ENCODE results near the gene TRIM45. TPM values are rescaled to one million over a fixed set of nuclear protein-coding genes. Genes with fewer than 3 reads are reported as not detected.
"Not testable (repeated sequence)": the region's sequence is repeated elsewhere in the genome, so short reads cannot be mapped to it uniquely, and the experiment has no call there.

The TRIM45 gene, protein sequence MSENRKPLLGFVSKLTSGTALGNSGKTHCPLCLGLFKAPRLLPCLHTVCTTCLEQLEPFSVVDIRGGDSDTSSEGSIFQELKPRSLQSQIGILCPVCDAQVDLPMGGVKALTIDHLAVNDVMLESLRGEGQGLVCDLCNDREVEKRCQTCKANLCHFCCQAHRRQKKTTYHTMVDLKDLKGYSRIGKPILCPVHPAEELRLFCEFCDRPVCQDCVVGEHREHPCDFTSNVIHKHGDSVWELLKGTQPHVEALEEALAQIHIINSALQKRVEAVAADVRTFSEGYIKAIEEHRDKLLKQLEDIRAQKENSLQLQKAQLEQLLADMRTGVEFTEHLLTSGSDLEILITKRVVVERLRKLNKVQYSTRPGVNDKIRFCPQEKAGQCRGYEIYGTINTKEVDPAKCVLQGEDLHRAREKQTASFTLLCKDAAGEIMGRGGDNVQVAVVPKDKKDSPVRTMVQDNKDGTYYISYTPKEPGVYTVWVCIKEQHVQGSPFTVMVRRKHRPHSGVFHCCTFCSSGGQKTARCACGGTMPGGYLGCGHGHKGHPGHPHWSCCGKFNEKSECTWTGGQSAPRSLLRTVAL
- 0.67 TPM for polyA plus RNA-seq (2012; ENCODE audit: low read depth, missing spikeins)

GRCh38 chr1:117121589-117122329 is at the start of gene TRIM45:
Gene TRIM45 (minus strand): TSS chr1:117121749. CDS start chr1:117121201, 548 bp downstream.
- DNase-seq (ENCODE audit: insufficient read length, low spot score) (peak; percentile 73), FAIRE-seq (peak; percentile 78)
- TF ChIP-seq SPI1 (IDR thresholded peaks at IDR 0.05; ENCODE audit: low read depth, low read length) (no peak), POLR2AphosphoS5 (IDR thresholded peaks at IDR 0.05; ENCODE audit: low read depth, low read length) (no peak), POLR2A (IDR thresholded peaks at IDR 0.05; ENCODE audit: low read depth, low read length) (no peak), PAX5 (IDR thresholded peaks at IDR 0.05; ENCODE audit: insufficient read depth, low read length, severe bottlenecking) (no peak), TAF1 (IDR thresholded peaks at IDR 0.05; ENCODE audit: low read depth, low read length) (no peak), POU2F2 (IDR thresholded peaks at IDR 0.05; ENCODE audit: low read depth, low read length) (no peak)

- DNase-seq (ENCODE audit: insufficient read length, low spot score) (no peak), FAIRE-seq (no peak)
- TF ChIP-seq POU2F2 (IDR thresholded peaks at IDR 0.05; ENCODE audit: low read depth, low read length) (no peak), SPI1 (IDR thresholded peaks at IDR 0.05; ENCODE audit: low read depth, low read length) (no peak), TAF1 (IDR thresholded peaks at IDR 0.05; ENCODE audit: low read depth, low read length) (no peak), PAX5 (IDR thresholded peaks at IDR 0.05; ENCODE audit: insufficient read depth, low read length, severe bottlenecking) (no peak), POLR2A (IDR thresholded peaks at IDR 0.05; ENCODE audit: low read depth, low read length) (no peak), POLR2AphosphoS5 (IDR thresholded peaks at IDR 0.05; ENCODE audit: low read depth, low read length) (no peak)
These were observed 48.5 kb upstream of the TRIM45 start for GRCh38 chr1:117169871-117170596.

DNA sequence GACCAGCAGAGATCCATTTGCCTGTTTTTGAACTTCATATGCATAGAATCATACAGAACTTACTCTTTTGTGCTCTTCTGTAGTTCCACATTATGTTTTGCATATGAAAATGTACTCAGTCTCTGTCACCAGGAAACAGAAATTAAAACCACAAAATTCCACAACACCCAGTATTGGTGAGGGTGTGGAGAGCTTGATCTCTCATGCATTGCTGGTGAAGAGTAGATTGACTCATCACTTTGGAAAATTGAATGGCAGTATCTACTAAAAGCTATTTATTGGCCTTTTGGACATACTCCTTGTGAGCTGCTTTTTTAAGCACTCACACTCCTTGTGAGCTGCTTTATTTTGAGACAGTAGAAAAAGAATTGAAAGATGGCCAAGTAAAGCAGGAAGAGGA is 45.9 kb upstream of the TRIM45 start:
- no peak for FAIRE-seq
- TF ChIP-seq POU2F2 (IDR thresholded peaks at IDR 0.05; ENCODE audit: low read depth, low read length) = no peak
- TF ChIP-seq POLR2A (IDR thresholded peaks at IDR 0.05; ENCODE audit: low read depth, low read length) = no peak
- TF ChIP-seq PAX5 (IDR thresholded peaks at IDR 0.05; ENCODE audit: insufficient read depth, low read length, severe bottlenecking) = no peak
- no peak for TF ChIP-seq SPI1 (IDR thresholded peaks at IDR 0.05; ENCODE audit: low read depth, low read length)
- no peak for TF ChIP-seq TAF1 (IDR thresholded peaks at IDR 0.05; ENCODE audit: low read depth, low read length)
- TF ChIP-seq POLR2AphosphoS5 (IDR thresholded peaks at IDR 0.05; ENCODE audit: low read depth, low read length) = no peak
- no peak for DNase-seq (ENCODE audit: insufficient read length, low spot score)

DNA sequence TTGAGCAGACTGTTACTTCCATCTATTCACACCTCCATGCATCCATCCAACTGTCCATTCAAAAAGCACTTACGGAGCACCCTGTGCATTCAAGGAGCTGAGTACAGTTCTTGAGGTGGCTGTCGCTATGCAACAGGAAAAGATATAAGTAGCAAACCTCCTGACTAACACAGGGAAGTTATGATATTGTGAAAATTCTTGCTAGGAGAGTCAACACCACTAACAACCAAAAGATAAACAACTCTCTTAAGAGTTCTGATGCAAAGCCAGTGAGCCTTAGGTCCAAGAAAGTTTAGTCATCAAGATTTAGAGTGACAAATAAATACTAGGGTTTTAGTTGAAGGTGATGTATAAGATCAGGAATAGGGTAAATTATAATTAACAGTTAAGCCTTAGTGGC is 44.5 kb upstream of the TRIM45 start:
- FAIRE-seq = no peak
- no peak for TF ChIP-seq TAF1 (IDR thresholded peaks at IDR 0.05; ENCODE audit: low read depth, low read length)
- no peak for TF ChIP-seq PAX5 (IDR thresholded peaks at IDR 0.05; ENCODE audit: insufficient read depth, low read length, severe bottlenecking)
- no peak for TF ChIP-seq POLR2A (IDR thresholded peaks at IDR 0.05; ENCODE audit: low read depth, low read length)
- TF ChIP-seq POU2F2 (IDR thresholded peaks at IDR 0.05; ENCODE audit: low read depth, low read length) = no peak
- no peak for TF ChIP-seq SPI1 (IDR thresholded peaks at IDR 0.05; ENCODE audit: low read depth, low read length)
- TF ChIP-seq POLR2AphosphoS5 (IDR thresholded peaks at IDR 0.05; ENCODE audit: low read depth, low read length) = no peak
- DNase-seq (ENCODE audit: insufficient read length, low spot score) = no peak

DNA sequence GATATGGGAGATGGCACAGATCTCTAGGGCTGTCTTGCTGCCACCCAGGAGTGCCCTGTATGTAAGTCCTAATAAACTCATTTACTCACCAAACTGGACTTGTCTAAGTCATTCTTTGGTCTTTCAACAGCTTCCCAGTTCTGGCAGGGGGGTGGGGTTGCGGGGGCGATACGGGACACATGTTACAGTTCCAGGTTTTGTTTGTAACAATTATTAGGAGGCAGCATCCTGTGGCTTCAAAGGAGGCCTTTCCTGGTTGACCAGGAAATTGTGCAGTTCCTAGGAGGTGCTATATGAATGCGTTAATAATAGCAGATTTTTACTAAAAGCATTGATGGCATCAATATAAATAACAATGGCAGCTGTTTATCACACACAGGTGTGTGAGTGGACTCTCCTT is 42.7 kb upstream of the TRIM45 start:
- no peak for TF ChIP-seq PAX5 (IDR thresholded peaks at IDR 0.05; ENCODE audit: insufficient read depth, low read length, severe bottlenecking)
- no peak for TF ChIP-seq POLR2A (IDR thresholded peaks at IDR 0.05; ENCODE audit: low read depth, low read length)
- TF ChIP-seq POU2F2 (IDR thresholded peaks at IDR 0.05; ENCODE audit: low read depth, low read length) = no peak
- no peak for TF ChIP-seq TAF1 (IDR thresholded peaks at IDR 0.05; ENCODE audit: low read depth, low read length)
- TF ChIP-seq SPI1 (IDR thresholded peaks at IDR 0.05; ENCODE audit: low read depth, low read length) = no peak
- no peak for TF ChIP-seq POLR2AphosphoS5 (IDR thresholded peaks at IDR 0.05; ENCODE audit: low read depth, low read length)
- DNase-seq (ENCODE audit: insufficient read length, low spot score) (no peak), FAIRE-seq (no peak)

GRCh38 chr1:117162816-117163215 is 41.3 kb upstream of the TRIM45 start:
- TF ChIP-seq TAF1 (IDR thresholded peaks at IDR 0.05; ENCODE audit: low read depth, low read length) (no peak), PAX5 (IDR thresholded peaks at IDR 0.05; ENCODE audit: insufficient read depth, low read length, severe bottlenecking) (no peak), POLR2AphosphoS5 (IDR thresholded peaks at IDR 0.05; ENCODE audit: low read depth, low read length) (no peak), POU2F2 (IDR thresholded peaks at IDR 0.05; ENCODE audit: low read depth, low read length) (no peak)
- no peak for FAIRE-seq

DNA sequence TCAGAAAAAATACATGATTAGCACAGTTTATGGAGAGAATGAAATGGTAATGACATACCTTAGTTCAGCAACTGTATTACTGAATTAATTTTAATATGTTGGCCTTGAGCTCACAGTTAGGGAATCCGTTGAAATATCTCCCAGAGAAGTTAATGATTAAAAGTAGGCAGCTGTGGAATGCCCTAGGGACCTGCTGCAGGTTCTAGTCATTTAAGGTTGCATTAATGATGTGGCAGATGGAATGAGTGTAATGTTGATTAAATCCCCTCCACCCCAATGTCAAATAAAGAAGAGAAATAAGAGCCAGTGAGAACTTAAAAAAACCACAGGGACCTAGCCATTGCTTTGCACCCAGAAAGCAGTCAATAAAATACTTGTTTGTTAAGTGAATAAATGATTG is 40.3 kb upstream of the TRIM45 start:
- no peak for DNase-seq (ENCODE audit: insufficient read length, low spot score)
- FAIRE-seq = no peak
- TF ChIP-seq POLR2AphosphoS5 (IDR thresholded peaks at IDR 0.05; ENCODE audit: low read depth, low read length) (no peak), SPI1 (IDR thresholded peaks at IDR 0.05; ENCODE audit: low read depth, low read length) (no peak), POU2F2 (IDR thresholded peaks at IDR 0.05; ENCODE audit: low read depth, low read length) (no peak), PAX5 (IDR thresholded peaks at IDR 0.05; ENCODE audit: insufficient read depth, low read length, severe bottlenecking) (no peak), POLR2A (IDR thresholded peaks at IDR 0.05; ENCODE audit: low read depth, low read length) (no peak), TAF1 (IDR thresholded peaks at IDR 0.05; ENCODE audit: low read depth, low read length) (no peak)

More at GRCh38 chr1:117162816-117163215, 41.3 kb upstream of the TRIM45 start:
- DNase-seq (ENCODE audit: insufficient read length, low spot score) = no peak

DNA sequence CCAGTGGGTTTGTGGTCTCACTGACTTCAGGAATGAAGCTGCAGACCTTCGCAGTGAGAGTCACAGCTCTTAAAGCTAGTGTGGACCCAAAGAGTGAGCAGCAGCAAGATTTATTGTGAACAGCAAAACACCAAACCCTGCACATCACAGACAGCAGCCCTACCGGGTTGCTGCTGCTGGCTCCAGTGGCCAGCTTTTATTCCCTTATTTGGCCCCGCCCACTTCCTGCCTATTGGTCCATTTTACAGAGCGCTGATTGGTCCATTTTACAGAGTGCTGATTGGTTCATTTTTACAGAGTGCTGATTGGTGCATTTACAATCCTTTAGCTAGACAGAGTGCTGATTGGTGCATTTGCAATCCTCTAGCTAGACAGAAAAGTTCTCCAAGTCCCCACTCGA is 29.8 kb upstream of the TRIM45 start:
- DNase-seq (ENCODE audit: insufficient read length, low spot score) = not testable (repeated sequence)

DNA sequence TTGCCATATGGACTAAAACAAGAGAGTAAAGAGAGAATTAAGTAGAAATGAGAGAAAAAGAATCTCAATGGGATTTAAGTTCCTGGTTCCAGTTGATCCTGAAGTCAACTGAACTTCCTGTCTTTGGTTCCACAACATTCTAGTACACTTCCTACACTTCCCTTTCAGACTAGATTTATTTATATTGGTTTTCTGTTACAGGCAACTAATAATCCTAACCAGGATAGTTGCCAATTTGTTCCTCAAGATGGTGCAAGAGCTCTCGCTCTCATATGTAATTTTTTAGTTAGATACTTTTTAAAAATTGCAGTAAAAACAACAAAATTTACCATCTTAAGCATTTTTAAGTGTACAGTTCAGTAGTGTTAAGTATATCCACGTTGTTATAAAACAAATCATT is 28.8 kb upstream of the TRIM45 start:
- FAIRE-seq (no peak), DNase-seq (ENCODE audit: insufficient read length, low spot score) (no peak)
- TF ChIP-seq POLR2A (IDR thresholded peaks at IDR 0.05; ENCODE audit: low read depth, low read length) = no peak
- no peak for TF ChIP-seq SPI1 (IDR thresholded peaks at IDR 0.05; ENCODE audit: low read depth, low read length)
- TF ChIP-seq POU2F2 (IDR thresholded peaks at IDR 0.05; ENCODE audit: low read depth, low read length) = no peak
- TF ChIP-seq PAX5 (IDR thresholded peaks at IDR 0.05; ENCODE audit: insufficient read depth, low read length, severe bottlenecking) = no peak
- TF ChIP-seq POLR2AphosphoS5 (IDR thresholded peaks at IDR 0.05; ENCODE audit: low read depth, low read length) = no peak
- no peak for TF ChIP-seq TAF1 (IDR thresholded peaks at IDR 0.05; ENCODE audit: low read depth, low read length)

More for the DNA sequence above, 29.8 kb upstream of the TRIM45 start:
- FAIRE-seq = not testable (repeated sequence)

Data from GM12891 (cell line).